ENCODE data around the gene NR0B1. TPM values are rescaled to one million over a fixed set of nuclear protein-coding genes. Genes with fewer than 3 reads are reported as not detected.

The NR0B1 gene
- polyA plus RNA-seq, 2 of the 4 experiments (the other 2 are of a cell fraction), result 17.9 to 26.6 TPM

- FAIRE-seq (peak; percentile 94), ATAC-seq (no peak), DNase-seq (ENCODE audit: low read depth in 1 of 2, low spot score in 1 of 2) (no peak)
- Histone ChIP-seq H3K4me3 (no peak overlapping the region), H3K4me2 (no peak overlapping the region), H3K4me1 (peaks cover 31% of the 10 kb centered on the region), H3K27ac (peak overlapping the region; percentile 7 to 24; a peak in 2 of 6 replicates), H3K9me3 (peaks cover 5% of the 10 kb centered on the region; the same call in 1 of the 3 replicates)
- TF ChIP-seq CHD4 (IDR thresholded peaks at IDR 0.05; ENCODE audit: borderline replicate concordance), result no peak
- no peak for TF ChIP-seq RFX5 (IDR thresholded peaks at IDR 0.05)
- no peak for TF ChIP-seq CEBPB (IDR thresholded peaks at IDR 0.05)
- TF ChIP-seq HOXB13 (CRISPR knock-in tag; IDR thresholded peaks at IDR 0.05; ENCODE audit: low read depth), result no peak
- no peak for TF ChIP-seq FOSL2 (IDR thresholded peaks at IDR 0.05)
- no peak for TF ChIP-seq FOSL2 (CRISPR knock-in tag; IDR thresholded peaks at IDR 0.05)
- TF ChIP-seq KDM1A (IDR thresholded peaks at IDR 0.05; ENCODE audit: low read depth), result no peak
- no peak for TF ChIP-seq JUNB (IDR thresholded peaks at IDR 0.05)
- TF ChIP-seq CBX2 (IDR thresholded peaks at IDR 0.05; ENCODE audit: borderline replicate concordance, low read depth), result no peak
- no peak for TF ChIP-seq FOSB (CRISPR knock-in tag; IDR thresholded peaks at IDR 0.05)
- TF ChIP-seq, protein P1, sequence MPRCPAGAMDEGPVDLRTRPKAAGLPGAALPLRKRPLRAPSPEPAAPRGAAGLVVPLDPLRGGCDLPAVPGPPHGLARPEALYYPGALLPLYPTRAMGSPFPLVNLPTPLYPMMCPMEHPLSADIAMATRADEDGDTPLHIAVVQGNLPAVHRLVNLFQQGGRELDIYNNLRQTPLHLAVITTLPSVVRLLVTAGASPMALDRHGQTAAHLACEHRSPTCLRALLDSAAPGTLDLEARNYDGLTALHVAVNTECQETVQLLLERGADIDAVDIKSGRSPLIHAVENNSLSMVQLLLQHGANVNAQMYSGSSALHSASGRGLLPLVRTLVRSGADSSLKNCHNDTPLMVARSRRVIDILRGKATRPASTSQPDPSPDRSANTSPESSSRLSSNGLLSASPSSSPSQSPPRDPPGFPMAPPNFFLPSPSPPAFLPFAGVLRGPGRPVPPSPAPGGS (IDR thresholded peaks at IDR 0.05), result no peak
- TF ChIP-seq GATA3 (IDR thresholded peaks at IDR 0.05; ENCODE audit: borderline replicate concordance), result no peak
- no peak for TF ChIP-seq NR3C1 (IDR thresholded peaks at IDR 0.05)
- no peak for TF ChIP-seq RAD21 (conservative IDR thresholded peaks at IDR 0.05 in 1 of 2, IDR thresholded peaks at IDR 0.05 in 1 of 2)
- TF ChIP-seq TFCP2L1 (CRISPR knock-in tag; IDR thresholded peaks at IDR 0.05), result no peak
- no peak for TF ChIP-seq ZFP36 (IDR thresholded peaks at IDR 0.05; ENCODE audit: borderline replicate concordance, partially characterized antibody)
- ChIA-PET POLR2A (no interaction called here), CTCF (interaction anchor here (0.5 to 1.4 kb wide), 3 partner anchors 28 to 224 kb away, joined by 3 to 9 read pairs (median 3); partner anchors contain the start of gene NR0B1)
- WGBS (ENCODE audit: missing lambda C conversion rate), result 100% methylated on average over 1 of the region's 1 CpG
Observed at GRCh38 chrX:30280428-30280827, 28.8 kb downstream of the NR0B1 start.

DNA sequence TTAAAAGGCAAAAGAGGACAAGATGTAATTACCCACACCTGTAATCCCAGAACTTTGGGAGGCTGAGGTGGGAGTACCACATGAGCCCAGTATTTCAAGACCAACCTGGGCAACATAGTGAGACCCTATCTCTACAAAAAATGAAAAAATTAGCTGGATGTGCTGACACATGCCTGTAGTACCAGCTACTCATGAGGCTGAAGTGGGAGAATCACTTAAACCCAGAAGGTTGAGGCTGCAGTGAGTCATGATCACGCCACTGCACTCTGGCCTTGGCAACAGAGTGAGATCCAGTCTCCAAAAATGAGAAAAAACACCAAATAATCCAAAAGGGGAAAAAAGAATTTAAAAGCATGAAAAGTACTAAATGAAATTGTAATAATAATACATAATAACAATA is 30.8 kb downstream of the NR0B1 start:
- ATAC-seq, result no peak
- H3K9me3 ChIP-seq, result no peaks in the 10 kb centered on the region
- ChIA-PET CTCF (interaction anchor here (1.0 to 1.6 kb wide), 2 partner anchors 30 to 229 kb away, joined by 3 to 8 read pairs; no protein-coding TSS in a partner anchor), POLR2A (no interaction called here)
- no peak for FAIRE-seq
- peak overlapping the region in 1 of 2 experiments; percentile 48; a peak in 1 of 6 replicates for H3K27ac ChIP-seq
- no peak for DNase-seq (ENCODE audit: low read depth in 1 of 2, low spot score in 1 of 2)
- no peak overlapping the region for H3K4me3 ChIP-seq
- TF ChIP-seq, protein P2, sequence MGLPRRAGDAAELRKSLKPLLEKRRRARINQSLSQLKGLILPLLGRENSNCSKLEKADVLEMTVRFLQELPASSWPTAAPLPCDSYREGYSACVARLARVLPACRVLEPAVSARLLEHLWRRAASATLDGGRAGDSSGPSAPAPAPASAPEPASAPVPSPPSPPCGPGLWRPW (IDR thresholded peaks at IDR 0.05), result no peak
- TF ChIP-seq ZSCAN20 (CRISPR knock-in tag; IDR thresholded peaks at IDR 0.05) (no peak), CHD2 (IDR thresholded peaks at IDR 0.05; ENCODE audit: low read length, partially characterized antibody) (no peak), MAFK (IDR thresholded peaks at IDR 0.05; ENCODE audit: partially characterized antibody) (no peak), CBX8 (IDR thresholded peaks at IDR 0.05) (no peak), CTCF (IDR thresholded peaks at IDR 0.05) (no peak), ZNF302 (CRISPR knock-in tag; IDR thresholded peaks at IDR 0.05) (no peak)
- WGBS (ENCODE audit: missing lambda C conversion rate), result 65% methylated on average over 1 of the region's 1 CpG
- H3K4me2 ChIP-seq, result no peak overlapping the region
- H3K4me1 ChIP-seq, result peaks cover 18% of the 10 kb centered on the region

GRCh38 chrX:30275498-30275897 is 33.7 kb downstream of the NR0B1 start:
- H3K9me3 ChIP-seq, result no peaks in the 10 kb centered on the region
- no peak overlapping the region for H3K27ac ChIP-seq
- no peak overlapping the region for H3K4me2 ChIP-seq
- CTCF ChIA-PET, result interaction anchor here (0.7 to 6.2 kb wide), 8 partner anchors 10 to 230 kb away, joined by 3 to 59 read pairs (median 4); partner anchors contain the start of gene NR0B1
- POLR2A ChIA-PET, result no interaction called here
- DNase-seq (ENCODE audit: low read depth in 1 of 2, low spot score in 1 of 2) (peak in 1 of 2 experiments; percentile 55), FAIRE-seq (peak; percentile 100), ATAC-seq (peak; percentile 39 to 79; a peak in 4 of 6 replicates)
- no peak overlapping the region for H3K4me3 ChIP-seq
- 0% methylated on average over 1 of the region's 1 CpG for WGBS (ENCODE audit: missing lambda C conversion rate)
- H3K4me1 ChIP-seq, result peaks cover 3% of the 10 kb centered on the region; the same call in 1 of the 3 replicates
- TF ChIP-seq RAD21 (conservative IDR thresholded peaks at IDR 0.05 in 1 of 2, IDR thresholded peaks at IDR 0.05 in 1 of 2) (peak; percentile 86 to 87), CTCF (IDR thresholded peaks at IDR 0.05) (peak; percentile 66), SMC3 (IDR thresholded peaks at IDR 0.05) (peak; percentile 91), RCOR1 (IDR thresholded peaks at IDR 0.05; ENCODE audit: low read depth, low read length) (no peak)
